PC-3 (cell line): ENCODE data around the gene SPRED2.

ENCODE experiments used
- EZH2 ChIP-seq: fragments of 300-600 bp; sonication (generic); IDR thresholded peaks from one replicate; pipeline ENCODE4 v1.6.1; 2017; ENCODE audit warnings: antibody characterized with exemption, mild to moderate bottlenecking, low read length; ENCODE audit not compliant: unreplicated experiment
- TF ChIP-seq, protein P1 (sequence below): fragments of 300-600 bp; sonication (generic); conservative IDR thresholded peaks from 2 replicates; pipeline ENCODE4 v1.5.1; 2017; ENCODE audit warnings: antibody characterized with exemption, low read depth, mild to moderate bottlenecking, low read length

DNA sequence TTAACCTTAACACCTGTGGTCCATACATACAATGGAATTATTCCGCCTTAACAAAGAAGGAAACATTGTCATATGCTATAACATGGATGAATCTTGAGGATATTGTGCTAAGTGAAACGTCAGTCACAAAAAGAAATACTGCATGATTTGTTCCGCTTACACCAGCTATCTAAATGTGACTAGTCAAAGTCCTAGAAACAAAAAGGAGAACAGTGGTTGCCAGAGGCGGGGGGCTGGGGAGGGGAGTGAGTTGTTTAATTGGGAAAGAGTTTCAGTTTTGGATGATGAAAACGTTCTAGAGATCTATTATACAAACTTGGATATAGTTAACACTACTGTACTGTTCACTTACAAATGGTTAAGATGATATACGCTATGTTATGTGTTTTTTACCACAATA lies 72.0 kb downstream of the SPRED2 start:
- TF ChIP-seq, protein P1, sequence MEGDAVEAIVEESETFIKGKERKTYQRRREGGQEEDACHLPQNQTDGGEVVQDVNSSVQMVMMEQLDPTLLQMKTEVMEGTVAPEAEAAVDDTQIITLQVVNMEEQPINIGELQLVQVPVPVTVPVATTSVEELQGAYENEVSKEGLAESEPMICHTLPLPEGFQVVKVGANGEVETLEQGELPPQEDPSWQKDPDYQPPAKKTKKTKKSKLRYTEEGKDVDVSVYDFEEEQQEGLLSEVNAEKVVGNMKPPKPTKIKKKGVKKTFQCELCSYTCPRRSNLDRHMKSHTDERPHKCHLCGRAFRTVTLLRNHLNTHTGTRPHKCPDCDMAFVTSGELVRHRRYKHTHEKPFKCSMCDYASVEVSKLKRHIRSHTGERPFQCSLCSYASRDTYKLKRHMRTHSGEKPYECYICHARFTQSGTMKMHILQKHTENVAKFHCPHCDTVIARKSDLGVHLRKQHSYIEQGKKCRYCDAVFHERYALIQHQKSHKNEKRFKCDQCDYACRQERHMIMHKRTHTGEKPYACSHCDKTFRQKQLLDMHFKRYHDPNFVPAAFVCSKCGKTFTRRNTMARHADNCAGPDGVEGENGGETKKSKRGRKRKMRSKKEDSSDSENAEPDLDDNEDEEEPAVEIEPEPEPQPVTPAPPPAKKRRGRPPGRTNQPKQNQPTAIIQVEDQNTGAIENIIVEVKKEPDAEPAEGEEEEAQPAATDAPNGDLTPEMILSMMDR, result no peak
- no peak for TF ChIP-seq EZH2
